Mammary epithelial cell (primary cell): ENCODE data around the gene ISCU.

Experiments used
- EZH2 ChIP-seq: IDR thresholded peaks from 2 replicates; pipeline ENCODE4 v1.6.1; 2012; ENCODE audit warnings: low read length, inconsistent platforms, borderline replicate concordance
- TF ChIP-seq, protein P1 (sequence below), 2 donors: IDR thresholded peaks in 1 of 2; conservative IDR thresholded peaks in 1 of 2; 2 replicates each; pipeline ENCODE4 v1.5.1; 2011 to 2012; ENCODE audit warnings: inconsistent platforms in 2 of 2, low read length in 2 of 2, mild to moderate bottlenecking in 2 of 2, control low read depth in 1 of 2, low read depth in 1 of 2; ENCODE audit not compliant: insufficient read depth in 1 of 2; ENCODE audit errors: extremely low read depth in 1 of 2

DNA sequence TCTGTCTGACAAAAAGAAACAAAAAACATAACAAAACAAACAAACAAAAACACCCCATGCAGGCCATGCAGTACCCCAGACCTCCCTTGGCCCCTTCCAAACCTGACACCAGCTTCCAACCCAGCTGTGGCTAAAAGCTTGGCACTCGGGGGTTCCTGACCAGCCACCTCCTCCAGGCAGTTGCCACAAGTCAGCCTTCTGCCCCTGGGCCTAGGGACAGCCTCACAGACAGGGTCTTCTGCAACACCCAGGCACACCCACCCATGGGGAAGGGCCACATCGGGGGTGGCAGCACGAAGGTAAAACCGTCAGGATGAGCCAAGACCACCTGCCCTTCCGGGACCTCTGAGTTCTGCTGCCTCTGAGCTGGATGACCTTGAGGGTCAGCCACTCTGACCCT lies 46.2 kb downstream of the ISCU start:
- TF ChIP-seq, protein P1, sequence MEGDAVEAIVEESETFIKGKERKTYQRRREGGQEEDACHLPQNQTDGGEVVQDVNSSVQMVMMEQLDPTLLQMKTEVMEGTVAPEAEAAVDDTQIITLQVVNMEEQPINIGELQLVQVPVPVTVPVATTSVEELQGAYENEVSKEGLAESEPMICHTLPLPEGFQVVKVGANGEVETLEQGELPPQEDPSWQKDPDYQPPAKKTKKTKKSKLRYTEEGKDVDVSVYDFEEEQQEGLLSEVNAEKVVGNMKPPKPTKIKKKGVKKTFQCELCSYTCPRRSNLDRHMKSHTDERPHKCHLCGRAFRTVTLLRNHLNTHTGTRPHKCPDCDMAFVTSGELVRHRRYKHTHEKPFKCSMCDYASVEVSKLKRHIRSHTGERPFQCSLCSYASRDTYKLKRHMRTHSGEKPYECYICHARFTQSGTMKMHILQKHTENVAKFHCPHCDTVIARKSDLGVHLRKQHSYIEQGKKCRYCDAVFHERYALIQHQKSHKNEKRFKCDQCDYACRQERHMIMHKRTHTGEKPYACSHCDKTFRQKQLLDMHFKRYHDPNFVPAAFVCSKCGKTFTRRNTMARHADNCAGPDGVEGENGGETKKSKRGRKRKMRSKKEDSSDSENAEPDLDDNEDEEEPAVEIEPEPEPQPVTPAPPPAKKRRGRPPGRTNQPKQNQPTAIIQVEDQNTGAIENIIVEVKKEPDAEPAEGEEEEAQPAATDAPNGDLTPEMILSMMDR (conservative IDR thresholded peaks at IDR 0.05 in 1 of 2, IDR thresholded peaks at IDR 0.05 in 1 of 2; ENCODE audit: extremely low read depth in 1 of 2, insufficient read depth in 1 of 2, low read depth in 1 of 2, low read length in 2 of 2): no peak
- TF ChIP-seq EZH2: no peak
